HG02623 (cell line): Measurements from ENCODE around the gene PSMD6.

Source experiments
- ATAC-seq: cut with Tn5 transposase; IDR thresholded peaks from one replicate; pipeline ENCODE4 v1.9.1; 2021; ENCODE audit warnings: moderate library complexity; ENCODE audit not compliant: unreplicated experiment

The PSMD6 gene

DNA sequence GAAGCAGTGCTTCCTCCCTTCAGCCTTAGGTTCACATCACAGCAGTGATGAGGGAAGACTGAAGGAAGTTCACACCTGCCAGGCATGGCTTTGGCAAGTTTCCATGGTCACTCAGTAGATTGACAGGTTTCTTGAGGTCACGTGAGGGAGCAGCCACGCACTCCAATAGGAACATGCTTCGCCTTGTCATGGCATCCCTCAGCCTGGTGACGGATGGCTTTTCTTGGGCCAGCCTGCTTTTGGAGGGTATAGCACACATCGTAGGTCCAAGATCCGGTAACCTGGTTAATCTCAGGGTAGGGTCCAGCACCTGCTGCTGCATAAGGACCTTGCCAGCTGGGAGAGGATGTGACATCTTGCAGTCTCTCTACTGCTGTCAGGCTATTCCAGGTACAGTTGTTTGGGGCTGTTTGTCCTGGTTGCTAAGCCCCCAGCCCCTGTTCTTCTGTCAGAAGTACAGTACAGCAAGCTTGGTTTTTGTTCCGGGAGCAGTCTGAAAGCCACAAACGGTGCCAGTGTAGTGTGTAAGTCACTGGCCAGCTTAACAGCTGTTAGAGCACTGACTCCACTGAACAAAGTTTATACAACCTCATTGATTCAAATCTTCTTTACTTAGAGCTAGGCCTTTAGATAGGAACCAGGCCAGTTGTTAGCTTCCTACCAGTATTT is 42.3 kb downstream of the PSMD6 start:
- ATAC-seq: no peak

DNA sequence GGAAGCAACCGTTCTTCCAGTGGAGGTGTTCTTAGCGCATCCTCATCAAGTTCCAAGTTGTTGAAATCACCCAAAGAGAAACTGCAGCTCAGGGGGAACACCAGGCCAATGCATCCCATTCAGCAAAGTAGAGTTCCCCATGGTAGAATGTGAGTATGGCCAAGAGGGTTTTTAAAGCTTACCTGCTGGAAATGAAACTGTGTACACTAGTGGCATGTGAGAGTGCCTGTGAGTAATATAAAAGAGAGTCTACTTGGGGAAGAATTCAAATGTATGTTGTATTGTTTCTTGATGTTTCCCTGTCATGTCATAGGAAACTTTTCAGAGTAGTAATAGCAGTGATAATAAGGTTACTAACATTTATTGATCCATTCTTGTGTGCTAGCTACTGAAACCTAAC is 43.3 kb downstream of the PSMD6 start:
- no peak for ATAC-seq

DNA sequence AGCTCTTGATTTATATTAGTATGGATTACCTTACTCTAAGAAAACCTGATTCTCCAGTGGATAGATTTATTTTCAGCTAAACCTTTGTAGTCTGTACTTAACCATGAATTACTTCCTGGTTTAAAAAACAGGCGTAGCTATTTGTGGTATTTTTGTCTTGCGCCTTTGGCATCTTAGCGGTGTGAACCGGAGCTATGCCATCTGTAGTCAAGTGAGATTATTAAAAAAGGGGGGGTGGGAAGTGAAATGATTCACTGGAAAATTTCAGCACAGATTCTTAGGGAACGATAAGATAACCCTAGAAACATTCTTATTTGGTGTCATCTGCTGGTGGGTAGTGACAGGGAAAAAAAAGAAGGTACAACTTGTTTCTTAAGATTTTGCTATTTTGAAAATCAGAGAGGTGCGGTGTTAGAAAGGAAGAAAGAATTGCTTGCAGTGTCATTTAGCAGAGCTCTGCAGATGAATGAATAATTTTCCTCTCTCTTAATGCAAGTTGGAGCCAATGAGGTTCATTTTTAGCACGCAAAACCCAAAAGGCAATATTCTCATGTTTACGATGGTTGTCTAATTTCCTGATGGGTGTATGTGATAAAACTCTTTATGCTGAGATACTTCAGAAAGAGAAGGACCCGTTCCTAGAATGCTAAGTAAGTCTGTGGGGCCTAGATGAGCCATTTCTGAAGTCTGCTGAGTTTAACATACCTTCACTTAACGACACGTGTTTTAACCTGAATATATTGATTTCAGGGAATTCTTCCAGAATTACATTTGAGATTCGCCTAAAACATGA is 44.0 kb downstream of the PSMD6 start:
- ATAC-seq: no peak

DNA sequence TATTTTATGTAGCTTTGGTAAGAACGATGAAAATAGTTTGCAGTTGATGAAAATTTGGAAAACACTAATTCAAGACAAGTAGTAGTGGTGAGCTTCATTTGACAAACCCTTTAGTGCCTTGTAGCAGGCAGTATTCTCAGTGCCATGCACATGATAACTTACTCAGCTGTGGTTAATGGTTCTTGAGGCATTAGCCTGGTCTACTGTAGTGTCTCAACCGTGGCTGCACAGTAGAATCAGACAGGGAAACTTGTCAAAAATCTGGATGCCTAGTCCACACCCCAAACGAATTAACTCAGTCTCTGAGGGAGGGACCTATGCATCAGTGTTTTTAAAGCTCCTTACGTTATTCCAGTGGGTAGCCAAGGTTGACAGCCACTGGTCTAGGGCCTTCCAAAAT is 45.4 kb downstream of the PSMD6 start:
- ATAC-seq: no peak

DNA sequence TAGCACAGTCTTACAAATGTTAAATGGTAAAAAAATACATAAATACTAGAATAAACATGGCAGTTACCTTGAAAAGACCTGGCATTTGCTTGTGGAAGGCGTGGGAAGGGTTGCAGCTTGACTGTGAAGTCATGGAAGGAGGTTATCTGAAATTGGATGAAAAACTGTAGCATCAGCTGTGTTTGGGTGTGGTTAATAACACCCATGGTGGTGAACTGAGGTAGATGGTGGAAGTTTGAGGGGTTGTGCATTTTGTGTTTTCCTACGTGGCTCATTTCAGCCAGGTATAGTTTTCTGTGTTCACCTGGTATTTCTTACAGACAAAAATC is 46.5 kb downstream of the PSMD6 start:
- ATAC-seq: no peak

DNA sequence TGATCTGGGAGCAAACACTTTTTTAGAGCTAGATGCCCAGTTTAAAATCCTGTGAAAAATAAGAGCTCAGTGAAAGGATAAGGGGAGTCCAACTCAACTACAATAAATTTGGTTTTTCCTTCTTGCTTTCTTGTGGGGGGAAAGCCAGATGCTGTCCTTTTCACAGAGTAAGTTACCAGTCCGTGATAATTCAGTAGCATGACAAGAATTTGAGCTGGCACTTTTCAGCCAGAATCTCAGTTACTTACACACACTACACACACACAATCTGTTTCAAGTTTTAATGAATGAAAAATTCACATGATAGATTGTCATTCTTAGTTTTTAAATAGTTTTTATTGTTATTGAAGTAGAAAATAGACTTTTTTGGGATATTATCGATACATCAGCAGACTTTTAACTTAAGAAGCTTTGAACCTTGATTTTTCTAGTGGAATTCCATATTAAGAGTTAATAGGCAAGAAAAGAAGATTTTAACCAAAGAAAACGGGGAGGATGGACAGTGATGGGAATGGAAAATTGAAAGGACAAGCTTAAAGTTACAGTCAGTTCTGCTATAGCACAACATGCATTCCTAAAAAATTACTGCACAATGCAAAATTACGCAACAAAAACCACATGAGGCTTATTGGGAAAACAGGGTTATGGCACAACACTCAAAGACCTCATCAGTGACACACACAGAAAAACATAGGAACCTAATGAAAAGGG is 47.0 kb downstream of the PSMD6 start:
- no peak for ATAC-seq

DNA sequence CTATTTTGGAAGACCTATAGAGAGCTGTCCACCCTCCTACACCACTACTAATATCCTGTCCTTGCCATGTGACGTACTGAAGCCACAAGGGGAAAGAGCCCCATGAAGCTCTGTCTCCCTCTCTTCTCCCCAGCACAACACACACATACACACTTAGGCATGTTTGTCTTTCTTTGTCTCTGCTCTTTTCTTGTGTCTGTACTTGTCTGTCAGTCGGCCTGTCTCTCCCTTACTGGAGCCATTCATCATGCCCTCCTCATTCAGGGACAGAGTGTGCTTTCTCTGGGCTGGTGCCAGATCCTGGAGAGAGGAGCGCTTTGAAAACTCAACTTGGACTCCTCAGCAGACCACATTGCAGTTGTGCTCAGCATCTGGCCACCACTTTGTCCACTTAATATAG is 47.6 kb downstream of the PSMD6 start:
- no peak for ATAC-seq

DNA sequence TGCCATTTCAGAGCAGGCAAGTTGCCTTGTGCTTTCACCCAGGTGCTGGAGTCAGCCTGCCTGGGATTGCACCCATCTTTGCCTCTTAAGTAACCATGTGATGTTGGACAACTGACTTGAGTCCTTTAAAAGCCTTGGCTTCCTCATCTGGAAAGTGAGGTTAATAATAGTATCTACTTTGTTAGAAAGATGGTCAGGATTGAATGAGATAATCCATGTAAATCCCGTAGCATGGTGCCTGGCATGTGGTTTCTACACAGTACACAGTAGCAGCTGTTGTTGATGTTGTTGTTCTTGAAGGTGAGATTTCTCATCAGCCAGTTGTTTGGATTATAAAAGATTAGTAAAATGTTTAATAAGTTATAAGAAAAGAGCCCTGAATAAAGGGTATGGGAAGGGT is 48.8 kb downstream of the PSMD6 start:
- ATAC-seq: no peak

DNA sequence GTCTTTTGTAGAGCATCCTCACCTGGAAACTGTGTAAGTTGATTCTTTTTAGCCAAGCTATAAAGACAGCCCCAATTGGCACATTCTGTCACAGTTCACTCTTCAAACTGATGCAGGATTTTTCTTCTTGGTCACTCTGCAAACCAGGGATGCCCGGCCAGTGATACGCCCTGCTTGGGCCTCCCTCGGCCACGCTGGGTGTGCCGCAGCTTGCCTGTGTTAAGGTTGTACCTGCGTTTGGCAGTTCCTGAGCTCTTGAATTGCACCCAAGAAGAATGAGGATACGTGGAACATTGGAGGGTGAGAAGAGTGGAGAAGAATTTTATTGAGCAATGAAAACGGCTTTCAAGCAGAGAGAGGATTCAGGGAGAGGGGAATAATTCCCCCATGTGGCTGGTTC is 49.9 kb downstream of the PSMD6 start:
- no peak for ATAC-seq

DNA sequence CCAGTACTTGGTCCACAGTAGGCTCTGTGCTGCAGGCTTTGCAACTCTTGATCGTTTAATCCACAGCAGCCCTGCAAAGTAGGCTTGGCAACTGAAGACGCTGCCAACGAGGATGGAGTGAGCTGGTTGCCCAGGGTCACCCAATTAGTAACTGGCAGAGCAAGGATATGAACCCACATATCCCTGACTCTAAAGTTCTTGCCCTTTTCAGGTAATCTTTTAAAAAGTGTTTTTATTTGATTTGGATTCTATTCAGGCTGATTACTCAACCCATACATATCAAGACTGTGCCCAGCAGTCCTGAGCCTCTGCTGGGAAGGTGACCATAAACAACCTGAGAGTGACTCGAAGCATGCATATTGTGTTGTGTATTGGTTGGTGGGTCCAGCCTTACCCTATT is 50.3 kb downstream of the PSMD6 start:
- no peak for ATAC-seq

DNA sequence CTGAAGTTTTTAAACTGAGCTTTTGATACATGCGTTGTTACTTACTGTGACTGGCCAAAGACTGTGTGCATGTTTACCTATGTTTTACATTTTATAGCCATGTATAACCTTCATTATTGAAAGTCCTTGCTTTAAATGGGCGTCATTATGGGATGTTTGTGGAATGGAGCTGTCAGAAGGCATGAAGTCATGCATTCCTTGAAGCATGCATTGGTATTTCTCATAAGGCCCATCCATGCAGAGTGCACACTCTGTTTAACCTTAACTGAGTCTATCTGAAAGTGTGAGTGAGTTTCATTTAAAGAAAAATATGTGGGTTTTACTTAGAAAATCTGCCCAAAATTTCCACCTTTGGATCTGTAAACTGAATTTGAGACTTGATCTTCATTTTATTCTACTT is 51.1 kb downstream of the PSMD6 start:
- no peak for ATAC-seq

DNA sequence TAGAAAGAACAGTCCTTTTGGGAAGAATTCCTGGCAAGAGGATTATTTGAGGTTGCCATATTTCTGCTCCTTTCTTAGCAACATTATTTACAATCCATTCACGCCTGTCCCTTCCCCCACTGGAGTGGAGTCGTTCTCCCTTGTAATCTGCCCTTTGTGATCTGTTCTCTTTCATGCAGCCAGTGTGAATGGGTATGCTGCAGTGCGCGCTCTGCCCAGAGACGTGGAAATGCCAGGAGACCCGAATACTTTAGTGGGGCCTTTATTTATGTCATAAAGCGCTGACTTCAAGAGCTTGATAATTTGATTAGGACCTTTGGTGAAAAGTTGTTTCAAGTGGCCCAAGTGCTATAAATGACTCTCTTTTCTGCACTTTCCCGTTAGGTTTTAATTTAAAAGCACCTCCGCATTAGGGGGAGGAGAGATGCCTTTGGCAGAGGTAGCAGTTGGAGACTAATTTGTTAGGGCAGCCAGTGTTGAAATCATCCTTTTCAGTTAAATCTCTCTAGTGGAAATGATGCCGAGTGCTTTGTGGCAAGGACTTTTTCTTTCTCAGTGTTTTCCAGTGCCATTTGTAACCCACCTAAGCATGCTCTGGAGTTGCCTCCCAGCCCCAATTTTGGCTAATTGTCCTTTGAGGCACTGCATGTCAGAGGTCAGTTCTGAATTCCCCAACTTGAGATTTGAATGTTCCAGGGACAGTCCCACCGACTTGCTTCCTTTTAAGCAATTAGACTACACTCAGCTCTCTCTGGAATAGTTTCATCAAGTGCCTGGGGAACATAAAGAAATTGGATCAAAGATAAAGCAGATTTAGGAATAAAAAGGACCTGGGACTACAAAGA is 52.4 kb downstream of the PSMD6 start:
- ATAC-seq: no peak

DNA sequence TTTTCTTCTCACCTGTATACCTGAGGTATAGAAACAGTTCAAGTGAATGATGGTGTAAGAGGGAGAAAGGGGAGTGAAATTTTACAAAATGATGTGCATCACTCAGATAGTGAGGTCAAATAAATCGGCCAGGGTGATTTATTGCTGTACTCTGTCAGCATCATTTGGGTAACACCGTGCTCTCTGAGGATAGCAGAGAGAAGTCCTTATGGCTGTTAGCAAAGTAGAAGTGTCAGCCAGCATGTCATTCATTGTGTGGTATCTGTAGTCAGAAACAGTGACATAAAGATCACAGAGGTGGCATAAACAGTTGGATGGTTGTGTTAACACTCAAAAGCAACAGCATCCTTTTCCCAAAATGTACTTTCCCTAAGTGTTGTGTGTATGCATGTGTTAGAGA is 53.4 kb downstream of the PSMD6 start:
- no peak for ATAC-seq

DNA sequence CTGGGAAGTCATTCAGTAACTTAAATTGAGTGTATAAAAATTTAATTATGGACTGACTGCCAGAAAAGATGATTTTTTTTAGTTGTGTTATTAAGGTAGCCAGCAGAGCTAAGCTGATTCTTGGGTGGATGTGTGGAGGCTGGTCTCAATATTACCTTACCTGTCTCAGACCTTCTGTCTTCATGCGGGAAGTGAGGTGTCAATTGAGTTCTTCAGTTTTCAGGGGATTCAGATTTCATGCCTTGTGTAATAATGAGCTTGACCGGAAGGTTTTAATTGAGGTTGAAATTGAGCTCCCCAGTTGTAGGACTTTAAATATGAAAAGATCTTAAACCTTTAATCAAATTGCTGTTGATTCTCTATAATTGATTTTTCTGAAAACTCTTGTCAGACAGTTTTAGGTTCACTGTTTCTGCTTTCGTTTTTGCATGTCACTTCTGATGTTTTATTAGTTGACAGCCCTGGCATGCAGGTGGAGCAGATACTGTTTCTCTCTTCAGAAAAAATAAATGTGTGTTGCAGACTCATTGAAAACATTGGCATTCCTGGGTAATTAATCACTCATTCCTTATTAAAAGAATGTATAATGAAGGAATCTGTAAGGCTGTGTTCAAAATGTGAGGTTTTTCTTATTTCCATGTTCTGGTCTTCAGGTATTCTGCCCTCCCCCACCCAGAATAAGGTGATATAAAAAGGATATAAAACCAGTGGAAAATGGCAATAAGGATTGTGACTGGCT is 54.5 kb downstream of the PSMD6 start:
- peak; percentile 15 for ATAC-seq

DNA sequence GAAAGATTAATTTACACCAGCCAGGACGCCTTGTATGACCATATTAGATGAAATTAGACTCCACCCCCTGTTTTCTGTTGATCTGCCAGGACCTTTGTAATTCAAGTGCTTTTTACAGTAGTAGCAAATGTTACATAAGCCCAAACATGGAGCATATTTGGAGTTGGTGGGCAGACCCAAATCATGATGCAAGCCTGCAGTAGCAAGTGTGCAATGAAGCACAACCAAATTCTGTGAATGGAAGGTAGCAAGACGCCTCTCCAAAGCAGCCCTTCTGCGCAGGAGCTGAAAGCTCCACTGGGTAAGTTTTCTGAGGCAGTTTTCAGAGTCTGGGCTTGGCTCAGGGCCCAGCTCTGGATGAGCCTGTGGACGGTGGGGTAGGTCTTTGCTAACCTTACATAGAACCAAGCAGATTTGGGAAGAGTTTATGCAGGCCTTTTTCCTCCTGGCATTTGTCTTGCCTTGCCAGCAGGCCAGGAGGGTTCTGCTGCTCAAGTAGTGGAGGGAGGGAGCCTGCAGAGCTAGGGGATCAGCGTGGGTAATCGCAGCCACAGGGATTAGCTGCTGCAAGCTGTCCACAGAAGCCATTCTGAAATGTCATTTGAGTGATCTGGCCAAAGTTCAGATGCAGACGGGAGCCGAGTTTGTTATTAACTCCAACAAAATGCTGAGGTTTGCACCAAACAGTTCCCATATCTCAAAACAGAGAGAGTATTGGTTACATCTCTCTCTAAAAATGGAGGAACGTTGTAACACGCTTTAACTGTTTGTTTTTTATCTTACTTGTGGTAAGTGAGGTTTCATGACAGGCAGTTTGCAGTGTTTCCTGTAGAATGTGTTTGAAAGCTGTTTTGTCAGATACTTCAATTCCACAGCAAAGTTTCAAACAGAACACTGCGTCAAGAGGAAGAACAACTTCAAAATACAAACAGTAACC is 55.4 kb downstream of the PSMD6 start:
- ATAC-seq: peak; percentile 49

DNA sequence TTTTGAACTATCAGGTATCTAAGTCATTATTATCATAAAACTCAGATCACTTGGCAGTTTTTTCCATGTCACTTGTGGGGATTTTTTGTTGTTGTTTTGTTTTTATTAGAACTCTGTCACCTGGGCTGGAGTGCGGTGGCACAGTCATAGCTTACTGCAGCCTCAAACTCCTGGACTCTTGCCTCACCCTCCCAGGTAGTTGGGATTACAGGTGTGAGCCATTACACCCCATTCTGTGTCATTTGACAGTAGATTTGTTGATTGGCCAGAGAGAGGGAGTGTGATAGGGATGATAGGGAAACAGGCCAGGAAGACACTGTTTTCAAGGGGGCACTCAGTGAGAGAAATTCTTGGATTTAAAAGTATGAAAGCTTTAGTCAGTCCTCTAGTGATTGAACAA is 56.4 kb downstream of the PSMD6 start:
- ATAC-seq: no peak

DNA sequence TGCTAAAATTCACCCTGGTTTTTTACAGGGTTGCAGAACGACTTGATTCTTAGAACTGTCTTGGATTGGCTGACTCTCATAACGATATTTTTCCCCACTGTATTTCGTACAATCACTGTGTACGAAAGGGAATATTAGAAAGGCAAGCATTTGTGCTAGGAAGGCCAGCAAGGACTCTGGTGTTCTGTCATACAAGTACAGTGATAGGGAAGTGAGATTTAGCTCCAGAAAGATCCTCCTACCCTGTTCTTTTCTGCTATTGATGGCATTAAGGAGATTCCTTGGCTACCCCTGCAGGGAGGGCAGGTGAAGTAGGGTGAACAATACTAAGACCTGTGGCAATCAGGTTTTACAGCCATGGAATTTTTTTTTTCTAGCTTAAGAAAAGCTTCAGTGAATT is 57.3 kb downstream of the PSMD6 start:
- ATAC-seq: no peak

DNA sequence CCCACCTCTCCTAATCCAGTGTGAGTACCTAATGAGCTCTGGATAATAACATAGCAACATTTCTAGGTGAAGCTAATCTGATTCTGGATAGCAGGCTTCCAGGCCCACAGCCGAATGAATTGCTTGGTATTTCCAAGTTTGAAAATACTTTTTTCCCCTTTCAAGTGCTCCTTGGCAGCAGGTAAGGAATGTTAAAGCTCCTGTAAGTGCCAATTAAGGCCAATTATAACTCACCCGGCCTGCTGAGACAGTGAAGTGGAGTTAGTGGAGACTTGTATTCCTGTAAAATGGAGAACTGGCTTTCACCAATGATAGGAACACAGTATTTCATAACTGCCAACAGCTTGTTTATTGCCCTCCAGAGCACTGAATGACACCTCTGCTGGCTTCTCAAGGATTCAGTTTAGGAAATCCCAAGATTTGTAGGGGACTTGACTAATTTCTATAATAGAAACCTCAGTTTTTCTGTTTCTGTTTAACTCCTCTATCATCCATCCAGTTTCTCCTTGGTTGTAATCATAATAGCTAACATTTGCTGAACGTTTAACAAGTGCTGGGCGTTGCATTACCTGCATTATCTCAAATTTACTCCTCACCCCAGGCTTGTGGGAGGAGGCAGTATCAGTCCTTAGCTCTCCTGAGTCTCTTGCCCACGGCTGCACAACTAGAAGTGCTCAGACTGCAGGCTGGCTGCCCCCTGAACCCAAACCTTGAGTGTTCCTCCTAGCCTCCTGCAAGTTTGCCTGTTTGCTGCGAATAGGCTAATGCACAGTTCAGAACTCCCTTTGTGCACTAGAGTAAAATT is 58.4 kb downstream of the PSMD6 start:
- ATAC-seq: no peak

DNA sequence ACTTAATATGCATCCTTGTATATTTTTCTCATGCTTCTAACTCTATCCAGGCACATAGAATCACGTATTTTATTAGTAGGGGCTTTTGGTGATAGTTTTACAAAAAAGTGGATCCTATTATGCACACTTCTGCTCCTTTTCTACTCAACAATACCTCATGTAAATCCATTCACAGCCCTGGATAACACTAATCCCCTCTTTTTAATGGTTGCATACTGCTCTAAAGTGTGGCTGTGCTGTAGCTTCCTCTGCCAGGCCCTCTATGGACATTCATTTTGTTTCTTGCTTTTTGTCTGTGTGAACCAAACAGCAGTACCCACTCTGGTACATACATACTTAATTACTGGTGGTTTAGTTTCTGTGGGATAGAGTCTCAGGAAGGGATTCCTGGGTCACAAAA is 59.8 kb downstream of the PSMD6 start:
- no peak for ATAC-seq
